Myometrial cell (primary cell): ENCODE results near the gene SGIP1. TPM values are rescaled to one million over a fixed set of nuclear protein-coding genes. Genes with fewer than 3 reads are reported as not detected.

Experiments
- total RNA-seq: library from RNA; depleted of rRNA; stranded (reverse); fragments of >200 nt; gene quantifications from 2 replicates; pipeline ENCODE4 v1.2.3, GENCODE V29; 2015

The SGIP1 gene, protein sequence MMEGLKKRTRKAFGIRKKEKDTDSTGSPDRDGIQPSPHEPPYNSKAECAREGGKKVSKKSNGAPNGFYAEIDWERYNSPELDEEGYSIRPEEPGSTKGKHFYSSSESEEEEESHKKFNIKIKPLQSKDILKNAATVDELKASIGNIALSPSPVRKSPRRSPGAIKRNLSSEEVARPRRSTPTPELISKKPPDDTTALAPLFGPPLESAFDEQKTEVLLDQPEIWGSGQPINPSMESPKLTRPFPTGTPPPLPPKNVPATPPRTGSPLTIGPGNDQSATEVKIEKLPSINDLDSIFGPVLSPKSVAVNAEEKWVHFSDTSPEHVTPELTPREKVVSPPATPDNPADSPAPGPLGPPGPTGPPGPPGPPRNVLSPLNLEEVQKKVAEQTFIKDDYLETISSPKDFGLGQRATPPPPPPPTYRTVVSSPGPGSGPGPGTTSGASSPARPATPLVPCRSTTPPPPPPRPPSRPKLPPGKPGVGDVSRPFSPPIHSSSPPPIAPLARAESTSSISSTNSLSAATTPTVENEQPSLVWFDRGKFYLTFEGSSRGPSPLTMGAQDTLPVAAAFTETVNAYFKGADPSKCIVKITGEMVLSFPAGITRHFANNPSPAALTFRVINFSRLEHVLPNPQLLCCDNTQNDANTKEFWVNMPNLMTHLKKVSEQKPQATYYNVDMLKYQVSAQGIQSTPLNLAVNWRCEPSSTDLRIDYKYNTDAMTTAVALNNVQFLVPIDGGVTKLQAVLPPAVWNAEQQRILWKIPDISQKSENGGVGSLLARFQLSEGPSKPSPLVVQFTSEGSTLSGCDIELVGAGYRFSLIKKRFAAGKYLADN
- 10.4 and 13.6 TPM in 2 replicates for total RNA-seq

DNA sequence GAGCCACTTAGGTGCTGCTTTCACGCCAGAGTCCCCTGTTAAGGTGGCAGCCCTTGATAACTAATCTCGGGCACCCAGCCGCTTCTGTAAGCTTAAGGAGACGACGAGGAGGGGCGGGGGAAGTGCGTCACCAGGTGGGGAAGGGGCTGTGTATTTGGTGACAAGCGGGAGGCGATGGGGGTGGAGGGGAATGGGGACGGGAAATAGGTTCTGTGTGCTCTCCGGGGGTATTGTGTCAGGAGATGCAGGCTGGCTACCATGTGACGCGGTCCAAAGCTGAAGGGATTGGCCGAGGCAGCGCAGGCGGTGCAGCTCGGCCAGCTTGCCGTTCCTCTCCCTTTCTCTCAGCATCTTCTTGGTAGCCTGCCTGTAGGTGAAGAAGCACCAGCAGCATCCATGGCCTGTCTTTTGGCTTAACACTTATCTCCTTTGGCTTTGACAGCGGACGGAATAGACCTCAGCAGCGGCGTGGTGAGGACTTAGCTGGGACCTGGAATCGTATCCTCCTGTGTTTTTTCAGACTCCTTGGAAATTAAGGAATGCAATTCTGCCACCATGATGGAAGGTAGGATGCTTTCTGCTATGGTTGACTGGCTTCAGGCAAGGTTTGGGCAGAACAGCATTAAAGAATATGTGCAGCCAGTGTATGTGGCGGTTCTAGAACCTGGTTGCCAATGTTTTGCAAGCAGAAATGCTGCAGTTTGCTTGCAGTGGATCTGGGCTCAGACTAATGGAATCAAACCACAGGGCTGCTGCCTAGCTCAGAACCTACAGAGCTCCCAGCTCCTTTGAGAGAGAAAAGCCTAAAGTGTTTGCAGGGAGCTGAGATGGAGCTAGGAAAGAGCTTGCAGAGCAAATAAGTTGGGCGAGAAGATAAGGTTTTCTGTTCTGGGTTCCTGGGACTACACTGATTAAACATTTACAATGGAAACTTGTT lies at the start of gene SGIP1:
Gene SGIP1, plus strand, starts transcription at position 350 of the 937 bp plus-strand sequence. Its CDS starts 206 bp downstream, at position 556.

DNA sequence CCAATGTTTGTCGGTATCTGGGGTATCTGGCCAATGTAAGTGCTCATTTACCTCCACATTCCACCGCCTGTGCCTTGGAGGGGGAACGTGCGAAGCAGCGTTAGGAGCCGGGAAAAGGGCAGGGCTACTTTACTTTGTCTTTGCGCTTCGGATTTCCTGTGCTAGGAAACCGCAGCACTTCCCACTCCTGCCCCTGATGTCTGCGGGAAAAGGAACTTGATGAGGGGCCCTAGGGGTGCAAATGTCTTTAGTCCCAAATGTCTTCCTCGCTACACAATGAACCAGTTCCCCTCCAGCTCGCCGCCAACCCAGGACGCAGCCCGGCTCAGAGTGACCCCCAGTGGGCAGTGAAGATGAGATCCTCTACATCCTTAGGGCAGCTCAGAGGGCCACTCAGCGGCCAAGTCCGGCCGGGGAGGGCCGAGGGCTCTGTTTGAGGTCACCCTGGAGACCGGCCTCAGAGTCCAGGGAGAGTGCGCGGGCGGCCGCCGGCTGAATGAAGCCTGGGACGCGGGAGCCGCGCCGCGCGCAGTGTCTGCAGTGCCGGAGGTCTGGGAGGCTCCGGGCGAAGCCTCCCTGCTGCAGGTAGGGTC lies 218.1 kb downstream of the SGIP1 start, which contains the start of gene DYNLT5:
Gene DYNLT5, plus strand, starts transcription at position 460 of the 593 bp plus-strand sequence. CDS start 2,200 bp downstream, outside the sequence.

Other genes starting within 250 kb of the SGIP1 start
- gene DYNLT5, start 218.3 kb downstream of the SGIP1 start, total RNA-seq = 2.1 and 6.1 TPM in 2 replicates